B cell (primary cell): ENCODE measurements around the gene BRD9. TPM values are rescaled to one million over a fixed set of nuclear protein-coding genes. Genes with fewer than 3 reads are reported as not detected.

Source experiments
- ATAC-seq: fragments of 200-7000 bp; cut with Tn5 transposase; one replicate; pipeline ENCODE4 v1.10.0; 2021; ENCODE audit warnings: low read depth, mild to moderate bottlenecking, moderate number of reproducible peaks, moderate library complexity
- CTCF ChIA-PET: fragments of 350-600 bp; sonication (Branson Sonifier 250); formaldehyde crosslinking; loops from one replicate; lab custom pipeline; 2021; ENCODE audit warnings: antibody characterized with exemption, inconsistent platforms; lab: Charles Lee
- POLR2A ChIA-PET: fragments of 350-600 bp; sonication (Branson Sonifier 250); formaldehyde crosslinking; loops from one replicate; lab custom pipeline; 2021; ENCODE audit warnings: antibody characterized with exemption; lab: Charles Lee
- DNase-seq: peaks from one replicate; pipeline ENCODE4 v3.0.0; 2013
- H2AFZ ChIP-seq: 2 replicates; pipeline ENCODE4 v1.6.1; 2012; ENCODE audit warnings: mild to moderate bottlenecking, low read depth, low read length; ENCODE audit not compliant: insufficient read depth, poor library complexity, severe bottlenecking
- H3K27ac ChIP-seq, 2 donors: 1 replicate in 1 of 2; 2 replicates in 1 of 2; pipeline ENCODE4 v1.5.1; 2012 to 2013; ENCODE audit warnings: low read length in 2 of 2, mild to moderate bottlenecking in 2 of 2, moderate library complexity in 1 of 2
- H3K27me3 ChIP-seq, 4 experiments: fragments of 200-600 bp in 1 of 4; sonication (generic) in 1 of 4; replicated peaks in 1 of 4; 1 replicate in 2 of 4; 2 replicates in 2 of 4; pipeline versions ENCODE4 v1.6.1 to v1.7.0; 2013 to 2016; ENCODE audit warnings: low read length in 3 of 4, mild to moderate bottlenecking in 2 of 4, mixed read lengths in 1 of 4, moderate library complexity in 1 of 4; ENCODE audit not compliant: insufficient read depth in 4 of 4, control insufficient read depth in 3 of 4; ENCODE audit errors: control extremely low read depth in 1 of 4
- H3K36me3 ChIP-seq, 2 experiments: replicated peaks in 1 of 2; 1 replicate in 1 of 2; 2 replicates in 1 of 2; pipeline versions ENCODE4 v1.6.1 to v1.7.1; 2013; ENCODE audit warnings: low read length in 1 of 2; ENCODE audit not compliant: insufficient read depth in 2 of 2, control insufficient read depth in 1 of 2; ENCODE audit errors: control extremely low read depth in 1 of 2, extremely low read depth in 1 of 2
- H3K4me1 ChIP-seq, 2 donors: fragments of 200-600 bp in 1 of 2; sonication (generic) in 1 of 2; 1 replicate in 1 of 2; 2 replicates in 1 of 2; pipeline versions ENCODE4 v1.5.1 to v1.6.1; 2013 to 2017; ENCODE audit warnings: low read length in 2 of 2; ENCODE audit not compliant: control insufficient read depth in 2 of 2, insufficient read depth in 2 of 2
- H3K4me2 ChIP-seq: replicated peaks from 2 replicates; pipeline ENCODE3; 2012; ENCODE audit warnings: mild to moderate bottlenecking, low read depth, low read length; ENCODE audit not compliant: poor library complexity, severe bottlenecking
- H3K4me3 ChIP-seq, 5 experiments: fragments of 200-600 bp in 1 of 5; sonication (generic) in 1 of 5; 1 replicate in 3 of 5; 2 replicates in 2 of 5; pipeline versions ENCODE4 v1.5.1 to v1.7.0; 2011 to 2016; ENCODE audit warnings: low read length in 4 of 5, mild to moderate bottlenecking in 4 of 5, low read depth in 2 of 5, control low read depth in 1 of 5, moderate library complexity in 1 of 5; ENCODE audit not compliant: insufficient read depth in 1 of 5; ENCODE audit errors: control extremely low read depth in 1 of 5, extremely low read depth in 1 of 5
- H3K79me2 ChIP-seq: fragments of 200-600 bp; sonication (generic); one replicate; pipeline ENCODE4 v1.6.0; 2016; ENCODE audit warnings: low read length; ENCODE audit not compliant: control insufficient read depth, insufficient read depth
- H3K9ac ChIP-seq: fragments of 200-600 bp; sonication (generic); 2 replicates; pipeline ENCODE4 v1.6.1; 2017; ENCODE audit warnings: mild to moderate bottlenecking, low read length, moderate library complexity
- H3K9me3 ChIP-seq, 3 donors: one replicate each; pipeline versions ENCODE4 v1.6.1 to v1.7.1; 2013; ENCODE audit warnings: low read length in 2 of 3; ENCODE audit not compliant: control insufficient read depth in 2 of 3, insufficient read depth in 1 of 3; ENCODE audit errors: control extremely low read depth in 1 of 3
- H4K20me1 ChIP-seq: 2 replicates; pipeline ENCODE4 v1.6.0; 2012; ENCODE audit warnings: mild to moderate bottlenecking, low read length; ENCODE audit not compliant: insufficient read depth, control insufficient read depth, poor library complexity, severe bottlenecking
- H3K27ac Mint-ChIP-seq: one replicate; pipeline ENCODE4 v1.8.0; 2021; ENCODE audit warnings: mixed read lengths
- H3K27me3 Mint-ChIP-seq: one replicate; pipeline ENCODE4 v1.8.0; 2021; ENCODE audit warnings: mixed read lengths
- H3K4me1 Mint-ChIP-seq: one replicate; pipeline ENCODE4 v1.8.0; 2021; ENCODE audit warnings: mixed read lengths
- H3K4me3 Mint-ChIP-seq: one replicate; pipeline ENCODE4 v1.8.0; 2021; ENCODE audit warnings: mixed read lengths
- H3K9me3 Mint-ChIP-seq: one replicate; pipeline ENCODE4 v1.8.0; 2022; ENCODE audit warnings: mixed read lengths; ENCODE audit not compliant: insufficient read depth
- EZH2 ChIP-seq: IDR thresholded peaks from 2 replicates; pipeline ENCODE4 v1.6.1; 2012; ENCODE audit warnings: borderline replicate concordance, low read depth, mild to moderate bottlenecking, moderate library complexity, low read length; ENCODE audit not compliant: insufficient read depth, poor library complexity, severe bottlenecking
- WGBS: methylation state at CpG from one replicate; pipeline ENCODE4 v1.1.5; 2013; ENCODE audit warnings: missing lambda C conversion rate; ENCODE audit not compliant: insufficient coverage; 5-methylcytosine and 5-hydroxymethylcytosine counted together
- intact Hi-C: fragments of 100-400 bp; cut with micrococcal nuclease; formaldehyde crosslinking; loops from one replicate; pipeline ENCODE4 v1.10.0; 2022
- polyA plus RNA-seq: library from polyadenylated mRNA; depleted of rRNA; stranded (reverse); fragments of >200 nt; gene quantifications from 2 replicates; pipeline ENCODE4 v1.2.3, GENCODE V29; 2012
- total RNA-seq, 2 donors: library from RNA; stranded (reverse); fragments of 120-200 nt in 1 of 2; gene quantifications; 1 replicate in 1 of 2; 2 replicates in 1 of 2; pipeline versions ENCODE4 v1.2.3 to v1.2.4, GENCODE V29; 2013 to 2022
- TF ChIP-seq, protein P1 (sequence below): fragments of 200-600 bp; IDR thresholded peaks from one replicate; pipeline ENCODE4 v1.8.0; 2022; ENCODE audit warnings: antibody characterized with exemption, mild to moderate bottlenecking

BRD9 gene
- total and polyA plus RNA-seq, 2 donors (not counting 1 experiment from before 2014, with no cell fraction given), result 28.3 to 68.6 TPM

DNA sequence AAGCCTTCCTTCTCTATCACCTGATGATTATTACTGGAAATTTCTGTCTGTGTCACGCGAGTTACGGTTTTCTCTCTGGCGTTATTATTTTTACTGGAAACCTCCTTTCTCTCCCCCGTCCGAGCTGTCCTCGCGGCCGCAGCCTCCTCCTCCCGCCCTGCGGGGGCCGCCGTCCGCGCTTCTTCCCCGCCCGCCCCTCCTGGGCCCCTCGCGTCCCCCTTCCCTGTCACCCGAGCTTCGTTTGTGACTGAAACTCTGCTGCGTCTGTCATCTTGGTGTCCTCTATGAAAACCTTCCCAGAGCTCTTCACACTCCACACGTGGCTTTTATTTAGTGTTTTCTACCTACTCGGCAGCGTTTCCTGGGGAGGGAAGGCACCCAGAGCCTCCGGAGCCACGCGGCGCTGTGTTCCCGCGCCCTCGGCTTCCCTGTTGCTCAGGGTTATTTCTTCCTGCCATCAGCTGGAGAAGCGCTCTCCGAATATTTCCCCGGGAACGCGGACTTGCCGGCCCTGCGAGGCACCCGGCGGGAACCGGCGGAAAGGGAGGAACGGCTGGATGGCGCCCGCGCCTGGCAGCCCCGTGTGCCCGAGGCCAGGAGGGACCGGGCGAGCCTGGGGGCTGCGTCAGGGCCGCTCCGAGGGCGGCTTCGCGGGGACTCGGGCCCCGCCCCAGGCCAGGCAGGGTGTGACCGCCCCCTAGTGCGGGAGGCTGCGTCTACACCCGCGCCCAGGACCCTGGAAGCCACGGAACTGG, 34.0 kb upstream of the BRD9 start:
- peak; percentile 39 for DNase-seq
- WGBS, result 3% methylated on average over 55 of the region's 65 CpGs
- Mint-ChIP-seq H3K27me3 (peaks cover 43% of the 10 kb centered on the region), H3K4me3 (peak overlapping the region; percentile 49), H3K9me3 (no peaks in the 10 kb centered on the region), H3K4me1 (peaks cover 3% of the 10 kb centered on the region), H3K27ac (no peak overlapping the region)
- peak overlapping the region; percentile 70 for H3K4me2 ChIP-seq
- H3K9ac ChIP-seq, result peak overlapping the region; percentile 41
- H4K20me1 ChIP-seq, result no peaks in the 10 kb centered on the region
- peak overlapping the region in 1 of 5 experiments; percentile 29 for H3K4me3 ChIP-seq
- intact Hi-C loops, result no loop called here
- H3K27me3 ChIP-seq, result peaks cover 0 to 20% (median 10%) of the 10 kb centered on the region in 4 experiments
- ATAC-seq, result peak; percentile 67
- no peaks in the 10 kb centered on the region for H3K36me3 ChIP-seq
- no peaks in the 10 kb centered on the region for H3K79me2 ChIP-seq
- CTCF ChIA-PET, result interaction anchor here (2.2 to 3.7 kb wide), 2 partner anchors 214 to 241 kb away, joined by 7 to 29 read pairs; no protein-coding TSS in a partner anchor
- peaks cover 0 to 12% (median 0%) of the 10 kb centered on the region in 3 donors for H3K9me3 ChIP-seq
- POLR2A ChIA-PET, result no interaction called here
- H3K4me1 ChIP-seq, result peaks cover 10 to 15% of the 10 kb centered on the region in 2 donors
- TF ChIP-seq EZH2, result no peak
- TF ChIP-seq, protein P1, sequence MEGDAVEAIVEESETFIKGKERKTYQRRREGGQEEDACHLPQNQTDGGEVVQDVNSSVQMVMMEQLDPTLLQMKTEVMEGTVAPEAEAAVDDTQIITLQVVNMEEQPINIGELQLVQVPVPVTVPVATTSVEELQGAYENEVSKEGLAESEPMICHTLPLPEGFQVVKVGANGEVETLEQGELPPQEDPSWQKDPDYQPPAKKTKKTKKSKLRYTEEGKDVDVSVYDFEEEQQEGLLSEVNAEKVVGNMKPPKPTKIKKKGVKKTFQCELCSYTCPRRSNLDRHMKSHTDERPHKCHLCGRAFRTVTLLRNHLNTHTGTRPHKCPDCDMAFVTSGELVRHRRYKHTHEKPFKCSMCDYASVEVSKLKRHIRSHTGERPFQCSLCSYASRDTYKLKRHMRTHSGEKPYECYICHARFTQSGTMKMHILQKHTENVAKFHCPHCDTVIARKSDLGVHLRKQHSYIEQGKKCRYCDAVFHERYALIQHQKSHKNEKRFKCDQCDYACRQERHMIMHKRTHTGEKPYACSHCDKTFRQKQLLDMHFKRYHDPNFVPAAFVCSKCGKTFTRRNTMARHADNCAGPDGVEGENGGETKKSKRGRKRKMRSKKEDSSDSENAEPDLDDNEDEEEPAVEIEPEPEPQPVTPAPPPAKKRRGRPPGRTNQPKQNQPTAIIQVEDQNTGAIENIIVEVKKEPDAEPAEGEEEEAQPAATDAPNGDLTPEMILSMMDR, result peak; percentile 25
- peak overlapping the region; percentile 71 for H2AFZ ChIP-seq
- no peak overlapping the region for H3K27ac ChIP-seq
